Measurements from ENCODE around the gene ADAMTSL5.

DNA sequence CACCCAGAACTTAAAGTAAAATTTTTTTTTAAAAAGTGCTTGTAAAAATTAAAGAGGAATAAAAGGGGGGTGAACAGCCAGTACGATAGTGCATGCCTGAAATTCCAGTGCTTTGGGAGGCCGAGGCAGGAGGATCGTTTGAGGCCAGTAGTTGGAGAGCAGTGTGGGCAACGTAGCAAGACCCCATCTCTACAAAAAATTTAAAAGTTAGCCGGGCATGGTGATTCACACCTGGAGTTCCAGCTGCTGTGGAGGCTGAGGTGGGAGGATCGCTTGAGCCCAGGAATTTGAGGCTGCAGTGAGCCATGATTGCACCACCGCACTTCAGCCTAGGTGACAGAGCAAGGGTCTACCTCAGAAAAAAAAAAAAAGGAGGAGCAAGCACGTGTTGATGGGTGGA is 7.8 kb downstream of the ADAMTSL5 start:
- no peak for TF ChIP-seq GTF2F1 (IDR thresholded peaks at IDR 0.05; ENCODE audit: low read depth, low read length)
- TF ChIP-seq, protein P1, sequence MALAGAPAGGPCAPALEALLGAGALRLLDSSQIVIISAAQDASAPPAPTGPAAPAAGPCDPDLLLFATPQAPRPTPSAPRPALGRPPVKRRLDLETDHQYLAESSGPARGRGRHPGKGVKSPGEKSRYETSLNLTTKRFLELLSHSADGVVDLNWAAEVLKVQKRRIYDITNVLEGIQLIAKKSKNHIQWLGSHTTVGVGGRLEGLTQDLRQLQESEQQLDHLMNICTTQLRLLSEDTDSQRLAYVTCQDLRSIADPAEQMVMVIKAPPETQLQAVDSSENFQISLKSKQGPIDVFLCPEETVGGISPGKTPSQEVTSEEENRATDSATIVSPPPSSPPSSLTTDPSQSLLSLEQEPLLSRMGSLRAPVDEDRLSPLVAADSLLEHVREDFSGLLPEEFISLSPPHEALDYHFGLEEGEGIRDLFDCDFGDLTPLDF (CRISPR knock-in tag; IDR thresholded peaks at IDR 0.05) = no peak
- TF ChIP-seq CEBPB (tag; IDR thresholded peaks at IDR 0.05) = no peak
- no peak for TF ChIP-seq SPI1 (IDR thresholded peaks at IDR 0.05; ENCODE audit: borderline replicate concordance, low read depth, low read length)
- no peak for TF ChIP-seq MYC (IDR thresholded peaks at IDR 0.05; ENCODE audit: low read depth, low read length)
- no peak for TF ChIP-seq MYC (CRISPR knock-in tag; IDR thresholded peaks at IDR 0.05; ENCODE audit: borderline replicate concordance, low read depth)
- no peak for TF ChIP-seq MTF1 (CRISPR knock-in tag; IDR thresholded peaks at IDR 0.05; ENCODE audit: borderline replicate concordance)
- TF ChIP-seq, protein P2, sequence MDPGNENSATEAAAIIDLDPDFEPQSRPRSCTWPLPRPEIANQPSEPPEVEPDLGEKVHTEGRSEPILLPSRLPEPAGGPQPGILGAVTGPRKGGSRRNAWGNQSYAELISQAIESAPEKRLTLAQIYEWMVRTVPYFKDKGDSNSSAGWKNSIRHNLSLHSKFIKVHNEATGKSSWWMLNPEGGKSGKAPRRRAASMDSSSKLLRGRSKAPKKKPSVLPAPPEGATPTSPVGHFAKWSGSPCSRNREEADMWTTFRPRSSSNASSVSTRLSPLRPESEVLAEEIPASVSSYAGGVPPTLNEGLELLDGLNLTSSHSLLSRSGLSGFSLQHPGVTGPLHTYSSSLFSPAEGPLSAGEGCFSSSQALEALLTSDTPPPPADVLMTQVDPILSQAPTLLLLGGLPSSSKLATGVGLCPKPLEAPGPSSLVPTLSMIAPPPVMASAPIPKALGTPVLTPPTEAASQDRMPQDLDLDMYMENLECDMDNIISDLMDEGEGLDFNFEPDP (CRISPR knock-in tag; IDR thresholded peaks at IDR 0.05) = no peak
- TF ChIP-seq POLR2A (conservative IDR thresholded peaks at IDR 0.05) = no peak
